Measurements from ENCODE around the gene VAC14.

Gene VAC14

GRCh38 chr16:70665806-70666735 lies 134.9 kb downstream of the VAC14 start:
- no peak for TF ChIP-seq CTCF (IDR thresholded peaks at IDR 0.05; ENCODE audit: insufficient read depth, low read depth, low read length, missing control alignments)
- H3K4me3 ChIP-seq (ENCODE audit: low read length) = no peak overlapping the region
- DNase-seq (ENCODE audit: low read depth) = no peak

GRCh38 chr16:70665113-70665694 lies 135.8 kb downstream of the VAC14 start:
- H3K4me3 ChIP-seq (ENCODE audit: low read length) = no peak overlapping the region
- TF ChIP-seq CTCF (IDR thresholded peaks at IDR 0.05; ENCODE audit: insufficient read depth, low read depth, low read length, missing control alignments) = no peak

GRCh38 chr16:70664325-70665112 lies 136.4 kb downstream of the VAC14 start:
- H3K4me3 ChIP-seq (ENCODE audit: low read length) = no peak overlapping the region
- DNase-seq (ENCODE audit: low read depth) = no peak
- TF ChIP-seq CTCF (IDR thresholded peaks at IDR 0.05; ENCODE audit: insufficient read depth, low read depth, low read length, missing control alignments) = no peak

More at GRCh38 chr16:70665113-70665694, 135.8 kb downstream of the VAC14 start:
- DNase-seq (ENCODE audit: low read depth) = no peak

- no peak for DNase-seq (ENCODE audit: low read depth)
- H3K4me3 ChIP-seq (ENCODE audit: low read length) = no peak overlapping the region
- no peak for TF ChIP-seq CTCF (IDR thresholded peaks at IDR 0.05; ENCODE audit: insufficient read depth, low read depth, low read length, missing control alignments)
Observed at GRCh38 chr16:70663524-70664324, 137.2 kb downstream of the VAC14 start.

GRCh38 chr16:70662991-70663523 lies 137.9 kb downstream of the VAC14 start:
- TF ChIP-seq CTCF (IDR thresholded peaks at IDR 0.05; ENCODE audit: insufficient read depth, low read depth, low read length, missing control alignments) = no peak
- no peak for DNase-seq (ENCODE audit: low read depth)
- H3K4me3 ChIP-seq (ENCODE audit: low read length) = no peak overlapping the region

Data from epithelial cell of esophagus (primary cell).